NCI-H1092 treated with DMSO at 0.1 percent for 48 hours (cell line): ENCODE results near the gene FAM240A.

Experiments
- DNase-seq: peaks from one replicate; lab custom pipeline; 2025; lab: John Stamatoyannopoulos, UW

FAM240A gene

DNA sequence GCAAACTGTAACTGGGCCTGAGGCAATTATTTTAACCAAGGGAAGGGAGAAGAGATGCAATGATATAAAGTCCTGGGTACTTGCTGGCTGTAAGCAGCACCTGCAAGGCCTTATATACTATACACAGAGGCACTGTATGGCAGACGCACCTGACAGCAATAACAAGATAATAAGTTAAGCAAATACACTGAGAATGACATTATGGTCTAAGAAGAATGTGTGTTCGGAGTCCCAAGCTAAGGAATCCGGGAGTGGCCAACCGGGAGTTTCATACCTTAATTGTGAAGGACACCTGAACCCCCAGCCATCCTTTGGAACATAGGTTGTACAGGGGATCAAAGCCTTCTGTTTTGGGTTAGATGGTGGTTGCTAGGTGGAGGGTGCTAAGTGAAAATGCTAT lies 13.7 kb downstream of the FAM240A start:
- no peak for DNase-seq

DNA sequence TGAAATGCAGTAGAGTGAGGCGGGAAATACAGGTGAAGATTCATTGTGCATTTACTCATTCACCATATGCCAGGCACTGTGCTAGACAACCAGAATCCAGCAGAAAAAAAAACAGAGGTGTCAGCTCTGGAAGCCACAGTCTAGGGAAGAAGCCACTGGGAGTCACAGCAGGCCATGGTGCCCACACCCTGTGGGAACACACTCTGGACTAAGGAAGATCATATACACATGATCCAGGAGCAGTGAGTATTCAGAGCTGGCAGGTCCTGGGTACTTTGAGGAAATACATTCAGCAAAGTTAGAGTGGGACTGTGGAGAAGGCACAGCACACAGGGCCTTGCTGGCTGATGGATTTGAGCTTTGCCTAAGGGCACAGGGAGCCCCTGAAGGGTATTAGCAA lies 14.8 kb downstream of the FAM240A start:
- DNase-seq = no peak

DNA sequence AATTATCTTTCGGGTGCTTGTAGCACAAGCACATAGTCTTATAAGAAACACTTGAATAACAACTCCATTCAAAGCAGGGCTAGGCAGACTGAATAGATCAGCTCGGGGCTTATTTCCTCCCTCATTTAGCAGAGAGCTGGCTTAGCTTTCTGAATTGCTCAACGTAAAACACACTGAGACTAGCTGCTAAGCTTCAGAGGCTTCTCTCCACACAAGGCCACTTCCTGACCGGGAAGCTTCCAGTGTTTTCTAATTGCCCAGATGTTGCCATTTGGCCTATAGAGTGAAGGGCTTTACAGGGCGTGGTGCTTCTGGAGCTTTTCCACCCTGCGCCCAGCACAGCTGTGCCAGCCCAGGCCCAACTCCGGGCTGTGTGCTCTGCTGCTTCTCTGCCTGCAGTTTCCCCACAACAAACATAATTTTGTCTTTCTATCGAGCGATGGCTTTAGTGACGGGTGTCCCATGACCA lies 16.6 kb downstream of the FAM240A start:
- no peak for DNase-seq

DNA sequence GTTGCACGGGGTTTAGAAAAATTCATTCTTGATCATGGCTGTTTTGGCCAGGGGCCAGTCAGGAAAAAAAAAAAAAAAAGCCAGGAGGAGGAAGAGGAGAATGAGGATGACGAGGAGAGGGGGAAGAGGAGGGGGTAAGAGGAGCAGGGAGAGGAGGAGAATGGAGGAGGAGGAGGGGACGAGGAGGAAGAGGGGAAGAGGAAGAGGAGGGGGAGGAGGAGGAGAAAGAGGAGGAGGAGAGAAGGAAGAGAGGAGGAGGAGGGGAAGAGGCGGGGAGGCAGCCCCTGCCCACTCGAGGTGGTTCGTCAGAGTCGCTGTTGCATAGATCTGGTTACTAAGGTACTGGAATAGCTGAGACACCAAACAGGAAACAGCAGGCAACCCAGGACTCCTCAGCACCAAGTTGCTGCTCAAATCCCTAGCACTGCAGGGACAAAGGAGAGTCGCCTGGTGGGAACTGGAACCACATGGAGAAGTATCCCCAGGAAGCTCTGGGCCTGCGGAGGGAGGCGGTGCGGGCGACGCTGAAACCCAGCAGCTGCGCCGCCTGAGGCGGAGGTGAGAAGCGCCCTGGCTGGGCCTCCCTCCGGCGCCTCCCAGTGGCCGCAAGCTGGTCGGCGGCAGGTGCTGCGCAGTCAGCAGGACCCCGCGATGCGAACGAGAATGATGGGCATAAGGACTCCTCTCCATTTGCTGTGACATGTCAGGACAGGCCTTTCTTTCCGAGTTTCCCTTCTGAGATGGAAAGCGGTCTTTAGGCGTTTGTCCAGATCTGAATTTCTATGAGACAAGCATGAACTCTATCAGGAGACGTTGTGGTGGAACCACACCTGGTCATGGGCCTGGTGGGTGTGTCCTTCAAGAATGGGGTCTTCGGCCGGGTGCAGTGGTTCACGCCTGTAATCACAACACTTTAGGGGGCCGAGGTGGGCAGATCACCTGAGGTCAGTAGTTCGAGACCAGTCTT lies 17.5 kb downstream of the FAM240A start:
- DNase-seq = peak; percentile 69

DNA sequence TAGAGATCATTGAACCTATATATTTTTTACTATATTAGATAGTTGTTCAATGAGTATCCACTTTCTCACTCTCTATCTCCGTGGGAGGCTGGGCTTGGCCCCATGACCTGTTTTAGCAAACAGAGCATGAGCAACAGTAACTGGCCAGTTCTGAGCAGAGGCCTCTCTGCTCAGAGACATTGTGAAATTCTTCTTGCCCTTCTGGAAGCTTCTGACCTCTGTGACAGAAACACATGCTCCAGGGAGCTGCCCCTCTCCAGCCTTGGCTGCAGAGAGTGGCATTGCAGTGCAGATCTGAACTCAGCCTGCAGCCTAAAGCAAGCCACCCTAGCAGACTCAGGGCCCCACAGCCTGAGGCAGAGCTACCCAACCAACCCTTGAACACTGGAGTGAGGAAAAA lies 20.5 kb downstream of the FAM240A start:
- DNase-seq = no peak

DNA sequence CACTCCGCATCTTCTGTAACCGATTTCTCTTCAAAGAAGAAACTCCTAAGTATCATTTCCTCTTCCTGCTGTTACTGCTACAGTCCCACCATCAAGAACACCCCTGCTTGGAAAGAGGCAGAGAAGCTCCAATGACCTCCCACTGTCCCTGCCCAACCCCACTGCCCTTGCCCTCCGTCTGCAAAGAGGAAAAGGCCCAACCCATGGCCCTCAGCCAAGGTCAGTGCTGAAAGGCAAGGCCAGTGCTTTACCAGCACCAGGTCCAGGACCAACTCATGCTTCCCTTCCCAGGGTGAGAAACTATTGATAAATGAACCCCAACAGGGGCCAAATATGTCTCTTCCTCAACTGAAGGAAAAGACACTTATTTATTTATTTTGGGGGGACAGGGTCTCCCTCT lies 22.5 kb downstream of the FAM240A start:
- DNase-seq = no peak

DNA sequence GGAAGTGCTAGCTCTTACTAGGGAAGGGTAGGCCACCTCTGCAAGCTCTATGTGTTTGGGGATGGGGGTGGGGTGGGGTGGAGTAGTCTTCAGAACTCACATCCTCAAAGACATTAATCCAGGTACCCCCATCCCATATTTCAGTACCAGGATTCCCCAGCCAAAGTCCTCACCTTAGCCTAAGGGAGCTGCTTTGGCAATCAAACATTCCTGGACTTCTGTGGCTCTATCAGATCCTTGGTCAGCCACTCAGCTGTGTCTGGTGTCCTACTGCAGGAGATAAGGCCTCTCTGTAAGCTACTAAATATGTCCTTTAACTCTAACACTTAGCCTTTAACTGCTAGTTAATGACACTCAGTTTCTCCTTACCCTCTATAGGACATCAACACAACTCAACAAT lies 26.9 kb downstream of the FAM240A start:
- DNase-seq = no peak

DNA sequence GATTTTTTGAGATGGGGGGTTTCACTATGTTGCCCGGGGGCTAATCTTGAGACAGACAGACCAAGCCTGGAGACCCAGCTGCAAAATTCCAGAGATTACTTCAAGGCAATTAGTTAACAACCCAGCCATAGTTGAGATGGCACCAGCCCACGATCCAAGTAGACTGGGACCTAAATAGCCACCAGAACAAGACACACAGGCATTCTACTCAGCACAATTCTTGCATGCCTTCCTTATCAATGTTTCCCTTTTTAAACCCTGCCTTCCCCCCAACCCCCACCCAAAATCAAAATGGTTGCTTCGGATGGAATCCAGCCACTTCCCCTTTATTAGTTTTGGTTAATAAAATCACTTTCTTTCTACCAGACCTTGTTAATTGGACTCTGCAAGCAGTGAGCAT lies 28.6 kb downstream of the FAM240A start:
- DNase-seq = no peak

DNA sequence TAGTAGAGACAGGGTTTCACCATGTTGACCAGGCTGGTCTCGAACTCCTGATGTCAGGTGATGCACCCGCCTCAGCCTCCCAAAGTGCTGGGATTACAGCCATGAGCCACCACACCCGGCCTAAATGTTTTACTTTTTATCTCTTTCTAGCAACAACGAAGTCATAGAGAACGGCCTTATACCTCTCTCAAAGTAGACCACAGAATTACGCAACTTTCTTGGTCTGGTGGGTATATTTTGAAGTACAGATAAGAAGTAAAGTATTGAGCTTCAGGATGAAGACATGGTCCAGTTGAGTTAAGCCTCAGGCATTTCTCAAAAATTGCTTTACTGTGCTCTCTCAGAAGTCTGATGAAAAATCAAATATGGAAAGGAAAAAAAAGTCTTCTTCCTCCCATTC lies 30.6 kb downstream of the FAM240A start:
- DNase-seq = no peak

DNA sequence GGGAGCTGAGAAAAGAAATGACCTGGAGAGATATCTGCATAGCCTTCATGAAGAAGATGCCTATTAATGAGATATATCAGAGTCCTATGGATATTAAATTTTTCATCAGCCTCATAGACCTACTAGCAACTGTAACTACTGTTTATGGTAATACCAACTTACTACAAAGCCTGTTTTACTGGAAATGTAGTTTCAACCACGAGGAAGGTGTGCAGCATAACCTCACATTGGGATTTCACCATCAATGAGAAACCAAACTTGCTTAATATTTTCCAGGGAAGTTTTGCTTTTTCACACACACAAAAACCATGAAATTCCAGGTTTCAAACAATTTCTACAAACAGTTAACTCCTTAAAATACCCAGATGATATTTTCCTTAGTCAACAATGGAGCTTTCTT lies 31.4 kb downstream of the FAM240A start:
- DNase-seq = no peak

DNA sequence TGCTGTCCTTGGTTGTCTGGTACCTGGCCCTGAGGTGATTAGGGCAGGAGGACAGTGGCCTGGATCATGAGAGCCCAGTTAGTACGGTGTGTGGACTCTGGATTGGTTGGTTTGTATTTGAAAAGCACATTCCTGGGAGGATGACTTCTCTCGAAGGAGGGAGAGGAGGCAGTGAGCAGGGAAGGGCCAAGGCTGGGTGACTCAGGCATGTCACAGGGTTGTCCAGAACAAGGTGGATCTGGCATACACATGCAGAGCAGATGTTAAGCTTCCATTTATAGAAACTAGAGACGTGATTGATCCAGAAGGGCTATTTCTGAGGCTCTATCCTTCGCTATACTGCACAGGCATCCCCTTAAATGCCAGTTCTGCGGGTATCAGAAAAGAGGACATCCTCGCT lies 34.4 kb downstream of the FAM240A start:
- DNase-seq = no peak

DNA sequence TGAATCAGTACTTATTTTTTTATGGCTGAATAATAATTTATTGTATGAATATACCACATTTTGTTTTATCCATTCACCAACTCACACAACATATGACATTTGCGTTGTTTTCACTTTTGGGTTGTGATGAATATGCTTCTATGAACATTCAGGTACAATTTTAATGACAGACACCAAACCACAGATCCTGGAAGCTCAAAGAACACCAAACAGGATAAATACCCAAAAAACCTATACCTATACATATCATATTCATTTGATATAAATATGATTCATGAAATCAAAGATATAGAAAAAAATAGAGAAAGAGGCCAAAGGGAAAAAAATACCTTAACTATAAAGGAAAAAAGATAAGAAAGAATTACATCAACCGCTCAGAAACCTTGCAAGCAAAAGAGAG lies 35.8 kb downstream of the FAM240A start:
- DNase-seq = no peak

DNA sequence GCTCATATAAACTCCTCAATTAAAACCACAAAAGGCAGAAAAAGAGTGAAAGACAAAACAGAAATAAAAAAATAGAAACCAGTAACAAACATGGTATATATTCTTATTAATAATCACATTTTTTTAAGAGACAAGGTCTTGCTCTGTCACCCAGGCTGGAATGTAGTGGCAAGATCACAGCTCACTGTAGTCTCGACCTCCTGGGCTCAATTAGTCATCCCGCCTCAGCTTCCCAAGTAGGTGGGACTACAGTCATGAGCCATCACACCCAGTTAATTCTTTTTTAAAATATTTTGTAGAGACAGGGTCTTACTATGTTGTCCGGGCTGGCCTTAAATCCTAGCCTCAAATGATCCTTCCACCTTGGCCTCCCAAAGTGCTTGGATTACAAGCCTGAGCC lies 37.1 kb downstream of the FAM240A start:
- no peak for DNase-seq

DNA sequence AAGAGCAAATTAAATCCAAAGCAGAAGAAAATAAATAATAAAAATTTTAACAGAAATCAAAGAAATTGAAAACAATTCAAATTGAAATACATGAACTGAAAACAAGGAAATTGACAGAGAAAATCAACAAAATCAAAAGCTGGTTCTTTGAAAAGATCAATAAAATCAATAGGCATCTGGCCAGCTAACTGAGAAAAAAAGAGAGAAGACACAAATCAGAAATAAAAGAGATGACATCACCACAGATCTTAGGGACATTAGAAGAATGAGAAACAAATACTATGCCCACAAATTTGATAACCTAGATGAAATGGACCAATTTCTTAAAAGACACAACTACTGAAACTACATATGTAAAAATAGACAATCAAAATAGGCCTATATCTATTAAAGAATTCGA lies 38.8 kb downstream of the FAM240A start:
- DNase-seq = no peak

DNA sequence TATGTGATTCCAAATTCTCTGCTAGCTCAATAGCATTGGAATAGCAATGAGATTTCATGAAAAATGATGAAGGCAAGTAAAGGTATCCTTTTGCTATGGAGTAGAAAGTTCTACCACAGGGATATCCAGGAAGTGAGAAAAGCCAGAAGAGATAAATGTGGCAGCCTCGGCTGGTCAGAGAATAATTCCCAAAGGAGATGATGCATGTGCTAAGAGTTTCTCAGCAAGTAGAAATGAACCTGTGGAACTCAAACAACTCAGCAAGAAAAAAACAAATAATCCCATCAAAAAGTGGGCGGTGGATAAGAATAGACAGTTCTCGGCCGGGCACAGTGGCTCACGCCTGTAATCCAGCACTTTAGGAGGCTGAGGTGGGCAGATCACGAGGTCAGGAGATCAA lies 42.9 kb downstream of the FAM240A start:
- DNase-seq = no peak

DNA sequence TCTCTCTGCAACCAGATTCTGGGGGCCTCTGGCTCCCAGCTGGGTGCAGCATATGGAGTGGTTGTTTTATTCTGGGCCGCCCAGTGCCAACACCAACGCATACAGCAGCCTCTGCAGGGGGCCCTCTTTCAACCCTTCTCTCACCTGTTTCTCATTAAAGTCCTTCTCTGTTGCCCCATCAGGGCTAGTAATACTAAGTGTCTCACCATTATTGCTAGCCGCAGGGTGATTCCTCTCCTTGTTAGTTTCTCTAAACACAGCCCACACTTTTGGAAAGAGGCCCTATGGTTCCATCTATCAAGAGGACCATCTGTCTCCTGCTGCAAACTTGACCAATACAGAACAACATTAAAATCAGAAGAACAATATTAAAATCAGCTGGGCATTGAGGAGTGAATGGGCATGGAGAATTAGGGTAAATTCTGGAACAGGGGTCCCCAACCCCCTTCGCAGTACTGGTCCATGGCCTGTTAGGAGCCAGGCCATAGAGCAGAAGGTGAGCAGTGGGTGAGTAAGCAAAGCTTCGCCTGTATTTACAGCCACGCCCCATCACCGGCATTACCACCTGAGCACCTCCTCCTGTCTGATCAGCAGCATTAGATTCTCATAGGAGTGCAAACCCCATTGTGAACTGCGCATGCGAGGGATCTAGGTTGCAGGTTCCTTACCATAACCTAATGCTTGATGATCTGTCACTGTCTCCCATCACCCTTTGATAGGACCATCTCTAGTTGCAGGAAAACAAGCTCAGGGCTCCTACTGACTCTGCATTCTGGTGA lies 44.6 kb downstream of the FAM240A start:
- DNase-seq = peak; percentile 79

DNA sequence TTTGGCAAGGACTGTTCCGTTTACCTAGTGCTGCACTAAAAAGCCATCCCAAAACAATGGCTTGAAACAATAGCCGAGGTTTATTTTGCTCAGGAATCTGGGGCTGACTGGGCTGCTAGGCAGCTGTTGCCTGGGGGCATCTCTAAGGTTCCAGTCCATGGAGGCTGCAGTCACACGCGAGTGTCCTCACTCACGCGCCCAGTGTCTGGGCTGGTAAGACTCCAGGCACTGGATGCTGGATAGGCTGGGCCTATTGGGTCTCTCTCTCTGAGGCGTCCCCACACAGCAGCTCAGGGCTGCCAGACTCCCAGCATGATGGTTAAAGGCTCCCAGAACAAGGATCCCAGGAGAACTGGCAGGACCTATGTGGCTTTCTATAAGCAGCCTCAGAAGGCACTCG lies 47.0 kb downstream of the FAM240A start:
- no peak for DNase-seq

DNA sequence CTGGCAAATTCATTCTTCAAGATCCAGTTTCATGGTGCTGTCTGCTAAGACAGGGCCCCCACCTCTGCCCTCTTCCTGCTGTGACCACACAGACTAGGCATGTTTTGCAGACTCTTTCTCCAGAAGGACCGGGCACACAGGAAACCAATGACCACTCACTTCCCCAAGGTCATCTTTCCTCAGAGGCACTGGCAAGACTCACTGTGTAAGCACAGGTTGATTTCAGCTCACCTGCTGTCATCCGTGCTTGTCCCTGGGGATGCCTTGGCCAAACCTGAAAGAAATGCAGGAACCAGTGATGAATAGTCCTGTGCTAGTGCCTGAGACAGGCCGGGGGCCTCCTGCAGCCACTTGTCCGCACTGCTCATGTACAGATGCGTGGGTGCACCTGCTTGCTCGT lies 47.7 kb downstream of the FAM240A start:
- DNase-seq = no peak

DNA sequence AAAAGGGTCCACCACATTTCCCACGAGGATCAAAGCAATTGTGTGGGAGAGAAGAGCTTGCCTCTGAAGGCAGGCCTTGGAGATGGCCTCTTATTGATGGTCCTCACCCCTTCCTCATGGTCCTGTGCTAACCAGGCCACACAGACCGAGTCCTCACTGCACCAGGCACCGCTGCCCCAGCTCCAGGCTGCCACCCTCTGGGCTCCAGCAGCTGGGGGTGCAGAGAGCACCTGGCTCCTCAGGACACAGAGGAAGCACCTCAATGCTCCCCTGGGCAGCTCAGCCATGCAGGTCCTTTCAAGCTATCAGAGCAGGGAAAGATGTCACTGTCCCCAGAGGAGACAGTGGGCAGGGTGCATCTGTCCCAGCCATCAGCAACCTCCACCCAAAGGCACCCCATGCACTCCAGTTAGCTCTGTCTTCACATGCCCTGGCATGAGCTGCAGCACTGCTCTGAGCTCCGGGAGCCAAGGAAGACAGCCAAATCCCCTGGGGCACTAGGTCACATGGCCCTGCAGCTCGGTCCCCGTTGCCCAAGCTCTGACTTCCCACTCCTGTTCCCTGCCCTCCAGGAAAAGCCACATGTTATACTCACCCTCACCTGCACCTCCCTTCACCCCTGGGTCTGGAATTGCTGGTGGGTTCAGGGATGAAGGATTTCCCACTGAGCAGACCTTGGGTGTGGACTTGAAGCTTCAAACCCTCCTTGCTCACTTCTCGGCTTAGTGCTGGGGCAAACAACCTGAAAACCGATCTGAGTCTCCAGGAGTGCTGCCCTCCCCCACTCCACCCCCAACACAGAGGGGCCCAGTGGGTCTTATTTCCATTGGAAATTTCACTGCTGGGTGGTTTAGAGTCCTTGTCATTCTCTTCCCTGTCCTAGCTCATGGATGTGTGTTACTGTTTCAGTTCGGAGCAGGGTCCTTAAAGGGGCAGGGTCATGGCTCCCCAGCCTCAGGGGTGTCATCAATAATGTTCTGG lies 48.5 kb downstream of the FAM240A start:
- DNase-seq = peak; percentile 8

DNA sequence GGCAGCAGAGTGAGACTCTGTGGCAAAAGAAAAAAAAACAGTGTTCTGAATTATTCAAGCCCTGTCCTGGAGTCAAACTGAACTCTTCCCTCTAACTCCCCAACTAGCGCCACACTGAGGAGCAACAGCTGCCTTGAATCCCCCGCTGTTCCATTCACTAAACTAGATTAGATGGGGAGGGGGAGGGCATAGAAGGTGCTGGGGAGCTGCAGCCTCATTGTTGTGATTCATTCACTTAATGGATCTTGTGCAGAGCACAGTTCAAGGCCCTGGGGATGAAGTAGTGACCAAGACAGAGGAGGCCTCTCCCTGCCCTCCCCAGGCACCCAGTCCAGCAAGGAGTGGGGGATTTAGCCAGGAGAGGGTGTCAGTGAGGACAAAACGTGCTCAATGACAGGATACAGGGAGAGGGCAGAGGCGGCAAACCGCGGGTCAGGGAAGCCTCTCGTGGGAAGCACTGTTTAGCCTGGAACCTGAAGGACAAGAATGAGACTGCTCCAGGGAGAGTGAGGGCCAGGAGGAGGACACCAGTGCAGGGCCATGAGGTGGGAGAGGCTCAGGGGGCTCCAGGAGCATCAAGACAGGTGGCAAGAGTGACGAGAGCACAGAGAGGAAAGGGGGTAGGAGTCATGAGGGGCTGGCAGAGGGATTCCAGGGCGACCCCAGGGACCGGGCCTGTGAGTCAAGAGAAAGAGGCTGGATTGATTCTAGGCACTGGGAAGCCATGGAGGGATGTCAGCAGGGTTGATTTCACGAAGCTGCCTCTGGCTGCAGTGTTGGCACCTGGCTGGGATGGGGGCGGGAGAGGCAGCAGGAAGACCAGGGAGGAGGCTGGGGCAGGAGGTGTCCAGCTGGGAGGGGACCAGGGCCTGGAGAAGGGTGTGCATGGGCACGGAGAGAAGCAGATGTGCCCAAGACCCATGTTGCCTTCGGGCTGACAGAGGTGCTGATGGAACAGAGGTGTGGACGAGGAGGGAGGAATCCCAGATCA lies 49.7 kb downstream of the FAM240A start:
- no peak for DNase-seq
